Dedifferentiated amniotic fluid mesenchymal stem cell (primary cell): ENCODE data around the gene PRDM15.

Experiments
- DNase-seq: peaks from one replicate; pipeline ENCODE4 v3.0.0-alpha.2; 2016; ENCODE audit errors: extremely low spot score

PRDM15 gene

DNA sequence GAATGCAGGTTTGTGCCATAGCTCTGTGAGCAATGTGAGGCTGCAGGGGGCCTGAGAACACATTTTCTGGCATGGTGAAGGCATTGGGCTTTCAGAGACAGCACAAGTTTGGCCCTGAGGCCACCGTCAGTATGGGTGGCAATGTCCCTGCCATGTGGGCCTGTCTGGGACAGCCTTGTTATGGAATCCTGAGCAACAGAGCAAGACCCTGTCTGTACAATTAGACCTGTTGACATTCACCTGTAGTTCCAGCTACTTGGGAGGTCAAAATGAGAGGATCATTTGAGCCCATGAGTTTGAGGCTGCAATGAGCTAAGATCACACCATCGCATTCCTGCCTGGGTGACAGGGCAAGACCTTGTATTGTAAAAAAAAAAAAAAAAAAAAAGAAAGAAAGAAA lies 35.6 kb downstream of the PRDM15 start:
- no peak for DNase-seq

DNA sequence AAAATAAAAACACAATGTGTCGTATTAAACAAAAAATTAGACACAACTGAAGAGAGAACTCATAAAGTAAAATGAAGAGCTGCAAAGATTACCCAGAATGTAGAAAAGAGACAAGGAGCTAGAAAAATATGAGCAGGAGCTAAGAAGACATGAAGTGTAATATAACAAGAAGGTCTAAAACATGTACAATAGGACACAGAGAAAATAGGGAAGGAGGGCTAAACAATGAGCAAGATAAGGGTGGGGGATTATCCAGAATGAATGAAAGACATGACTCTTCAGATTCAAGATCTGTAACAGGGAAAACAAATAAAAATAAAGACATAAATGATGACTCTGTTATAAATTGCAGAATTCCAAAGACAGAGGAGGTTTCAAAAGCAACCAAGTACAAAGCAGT lies 38.3 kb downstream of the PRDM15 start:
- DNase-seq = no peak

DNA sequence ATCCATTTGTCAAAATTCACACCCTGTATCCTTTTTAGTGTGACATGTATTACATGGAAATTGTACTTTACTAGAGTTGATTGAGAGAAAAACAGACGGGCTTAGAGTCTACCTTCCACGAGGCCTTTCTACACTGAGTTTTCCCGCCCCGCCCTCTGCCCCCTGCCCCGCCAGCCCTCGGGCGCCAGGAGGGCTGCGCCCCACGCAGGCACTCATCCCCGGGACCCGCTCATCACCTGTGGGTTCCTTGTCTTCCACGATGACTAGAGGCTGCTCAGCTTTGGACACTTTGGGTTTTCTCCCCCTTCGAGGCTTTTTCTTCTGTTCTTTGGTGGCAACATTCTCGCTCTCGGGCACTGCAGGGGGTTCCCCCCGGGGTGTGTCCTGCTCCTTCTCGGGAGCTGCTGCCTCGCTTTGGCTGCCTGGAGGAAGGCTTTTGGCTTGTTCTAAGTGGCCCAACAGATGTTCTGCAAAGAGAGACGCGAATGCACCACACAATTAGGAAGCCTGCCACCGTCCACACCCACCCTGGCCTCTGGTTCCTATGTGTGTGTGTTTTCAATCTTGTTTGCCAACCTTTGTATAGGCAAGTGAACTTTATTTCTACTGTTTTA lies 39.6 kb downstream of the PRDM15 start:
- DNase-seq = no peak

- DNase-seq = no peak
Measured at GRCh38 chr21:41837756-41838297, 41.3 kb downstream of the PRDM15 start.

- DNase-seq = no peak
Measured at GRCh38 chr21:41836166-41837015, 42.8 kb downstream of the PRDM15 start.

GRCh38 chr21:41835711-41836154 lies 43.4 kb downstream of the PRDM15 start:
- no peak for DNase-seq

DNA sequence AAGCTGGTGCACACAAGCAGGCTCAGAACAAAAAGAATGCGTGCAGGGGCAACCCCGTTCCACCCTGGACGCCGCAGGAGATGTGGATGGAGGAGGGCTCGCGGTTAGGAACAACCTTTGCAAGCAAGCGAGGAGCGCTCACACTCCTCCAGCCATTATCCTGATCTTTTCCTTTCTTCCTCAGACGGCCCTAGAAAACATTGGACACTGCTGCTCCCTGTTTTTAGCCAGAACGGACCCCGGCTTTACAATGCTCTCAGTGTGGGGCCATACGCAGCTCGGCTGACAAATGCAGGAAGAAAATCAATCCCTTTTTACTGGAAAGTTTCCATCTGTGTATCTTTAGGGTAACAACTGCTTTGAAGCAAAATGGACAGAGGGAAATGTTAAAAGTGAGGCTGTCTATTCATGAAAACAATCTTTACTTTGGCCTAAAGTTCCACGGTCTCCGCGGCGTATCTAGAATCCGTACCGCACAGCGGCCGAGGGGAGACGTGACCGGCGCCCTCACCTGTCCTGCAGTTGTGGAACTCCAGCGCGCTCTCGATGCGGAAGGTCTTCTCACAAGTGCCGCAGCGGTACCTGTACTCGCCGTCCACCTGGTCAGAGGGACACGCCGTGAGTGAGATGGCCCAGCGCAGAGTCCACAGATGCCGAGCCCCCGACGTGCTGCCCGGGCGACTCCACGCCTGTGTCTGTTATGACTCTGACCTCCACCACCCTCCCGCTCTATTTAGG lies 44.0 kb downstream of the PRDM15 start:
- no peak for DNase-seq

- no peak for DNase-seq
Measured at GRCh38 chr21:41834252-41834925, 44.8 kb downstream of the PRDM15 start.

DNA sequence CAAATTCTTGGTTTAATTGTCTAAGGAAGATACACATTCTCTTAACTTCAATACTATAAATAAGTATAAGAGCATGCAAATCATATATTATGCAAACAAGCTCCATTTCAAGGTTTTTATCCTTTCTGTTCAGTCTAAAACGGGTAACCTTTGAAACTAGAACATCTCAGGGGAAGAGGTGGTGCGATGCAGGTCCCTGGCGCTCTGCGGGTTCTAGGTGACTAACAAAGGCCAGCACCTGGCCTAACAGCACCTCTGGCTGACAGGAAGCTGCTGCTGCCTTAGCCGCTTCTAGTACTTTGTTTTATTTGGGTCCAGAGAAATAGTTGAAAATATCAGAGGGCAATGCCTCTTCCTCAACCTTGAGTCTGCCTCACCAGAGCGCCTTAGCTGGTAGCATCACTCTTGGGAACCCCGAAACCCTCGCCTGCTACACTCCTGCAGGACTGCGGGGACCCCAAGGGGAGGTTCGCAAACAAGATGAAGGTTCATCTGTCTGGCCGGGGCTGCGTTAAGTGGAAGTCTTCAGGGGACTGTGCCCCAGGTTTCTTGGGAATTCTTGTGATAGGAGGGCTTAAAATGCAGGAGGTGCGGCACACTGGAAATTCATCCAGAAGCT lies 45.5 kb downstream of the PRDM15 start:
- DNase-seq = no peak

GRCh38 chr21:41832596-41833496 lies 46.3 kb downstream of the PRDM15 start:
- no peak for DNase-seq

- no peak for DNase-seq
Measured at GRCh38 chr21:41831866-41832595, 47.1 kb downstream of the PRDM15 start.

- DNase-seq = no peak
Measured at GRCh38 chr21:41831453-41831831, 47.7 kb downstream of the PRDM15 start.

- no peak for DNase-seq
Measured at GRCh38 chr21:41830764-41831452, 48.2 kb downstream of the PRDM15 start.

GRCh38 chr21:41830145-41830707 lies 48.9 kb downstream of the PRDM15 start:
- no peak for DNase-seq

- no peak for DNase-seq
Measured at GRCh38 chr21:41828884-41829360, 50.2 kb downstream of the PRDM15 start.

DNA sequence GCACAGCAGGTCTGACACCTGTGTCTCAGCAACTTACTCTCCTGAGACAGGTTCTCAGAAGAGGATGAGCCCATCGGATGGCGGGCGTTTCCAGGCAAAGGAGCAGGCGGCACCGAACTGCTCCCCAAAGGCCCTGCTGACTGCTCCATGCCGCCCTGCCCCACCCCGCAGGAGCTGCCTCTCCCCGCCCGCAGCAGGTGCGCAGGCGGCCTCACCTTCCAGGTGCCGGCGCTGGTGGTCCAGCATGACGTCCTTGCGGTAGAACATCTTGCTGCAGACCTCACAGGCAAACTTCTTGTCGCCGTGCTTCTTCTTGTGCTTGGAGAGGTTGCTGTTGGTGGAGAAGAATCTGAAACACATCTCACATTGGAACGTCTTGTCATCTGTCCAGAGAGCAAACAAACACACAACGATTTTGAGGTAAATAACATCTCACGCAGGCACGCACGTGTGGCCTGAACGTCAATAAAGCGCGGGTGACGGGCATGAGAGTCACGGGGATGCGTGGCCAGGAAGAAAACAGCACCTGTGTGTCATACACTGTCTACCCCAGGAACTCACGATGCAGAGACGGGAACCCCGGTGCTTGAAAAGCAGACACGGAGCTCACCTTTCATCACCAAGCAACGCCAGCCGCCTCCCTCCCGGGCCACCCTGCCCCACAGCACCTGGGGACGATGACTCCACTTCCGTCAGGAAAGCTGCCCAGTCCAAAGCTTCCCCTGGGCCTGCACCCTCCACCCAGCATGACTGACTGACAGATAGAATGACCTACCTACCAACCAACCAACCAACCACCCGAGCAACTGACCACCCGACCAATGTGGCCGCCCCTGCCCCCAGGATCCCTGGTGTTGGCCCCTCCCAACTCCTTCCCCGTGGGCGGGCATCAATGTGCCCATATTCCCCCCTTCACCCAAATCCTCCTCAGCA lies 50.9 kb downstream of the PRDM15 start:
- DNase-seq = no peak

GRCh38 chr21:41825881-41826280 lies 53.3 kb downstream of the PRDM15 start:
- DNase-seq = no peak
